Psoas muscle (tissue), 8 donors: Measurements from ENCODE around the gene BACE1. TPM values are rescaled to one million over a fixed set of nuclear protein-coding genes. Genes with fewer than 3 reads are reported as not detected.

ENCODE experiments used
- ATAC-seq, 4 donors: fragments of 200-7000 bp; cut with Tn5 transposase; one replicate each; pipeline ENCODE4 v1.9.1; 2020; ENCODE audit warnings: moderate library complexity in 3 of 4, mild to moderate bottlenecking in 2 of 4
- DNase-seq, 2 donors: peaks; one replicate each; pipeline ENCODE4 v3.0.0-alpha.2; 2020
- H3K27ac ChIP-seq: fragments of 200-600 bp; one replicate; pipeline ENCODE4 v1.8.0; 2022
- H3K27me3 ChIP-seq, 3 donors: fragments of 200-600 bp in 1 of 3; one replicate each; pipeline versions ENCODE4 v1.6.1 to v1.8.0; 2013 to 2022; ENCODE audit warnings: low read length in 2 of 3, mild to moderate bottlenecking in 2 of 3, moderate library complexity in 1 of 3; ENCODE audit not compliant: insufficient read depth in 3 of 3
- H3K36me3 ChIP-seq, 2 donors: fragments of 200-600 bp in 1 of 2; one replicate each; pipeline versions ENCODE4 v1.6.1 to v1.8.0; 2013 to 2022; ENCODE audit warnings: low read depth in 1 of 2, mild to moderate bottlenecking in 1 of 2, moderate library complexity in 1 of 2; ENCODE audit not compliant: insufficient read depth in 1 of 2
- H3K4me1 ChIP-seq: fragments of 200-600 bp; one replicate; pipeline ENCODE4 v1.8.0; 2022
- H3K4me3 ChIP-seq: fragments of 200-600 bp; one replicate; pipeline ENCODE4 v1.8.0; 2022; ENCODE audit warnings: mild to moderate bottlenecking
- H3K9me3 ChIP-seq: fragments of 200-600 bp; one replicate; pipeline ENCODE4 v1.8.0; 2022
- WGBS, 3 donors: extraction: QIAGEN DNeasy Blood & Tissue Kit; methylation state at CpG; one replicate each; pipeline versions ENCODE4 v1.1.6 to v1.1.7; 2013; 5-methylcytosine and 5-hydroxymethylcytosine counted together
- intact Hi-C, 2 donors: fragments of 100-400 bp; cut with DNase I; formaldehyde crosslinking; loops; one replicate each; pipeline versions ENCODE4 v1.11.0 to v1.14.2; 2022
- polyA plus RNA-seq, 3 donors: library from polyadenylated mRNA; stranded (reverse); fragments of 200-250 nt; gene quantifications; one replicate each; pipeline ENCODE4 v1.2.3, GENCODE V29; 2013
- total RNA-seq, 4 donors: library from RNA; stranded (reverse); fragmentation: NEBNext Ultra II Directional in 2 of 4; extraction: Animal tissue kit (Norgen Biotek cat#: 25700) in 2 of 4; gene quantifications; one replicate each; pipeline versions ENCODE4 v1.2.1 to v1.2.4, GENCODE V29; 2021 to 2023
- TF ChIP-seq, protein P1 (sequence below): fragments of 200-600 bp; IDR thresholded peaks from one replicate; pipeline ENCODE4 v1.8.0; 2022; ENCODE audit warnings: antibody characterized with exemption
- donor health status: healthy with polysubstance abuse.
- donor health status: DM: no; HTN: no; CAD: no; lungs with moderate emphysema.
- donor health status: Bipolar disorder and iron deficiency.
- donor health status: healthy.
- donor health status: DM: yes; HTN: yes; CAD: no.
- donor health status: DM: no; HTN: no; CAD: no.
- donor health status: DM: no; HTN: no; CAD: no.
- donor health status: DM: yes; HTN: yes; CAD: no.

Gene BACE1
- total and polyA plus RNA-seq, 7 donors = 2.5 to 13.0 (median 9.2) TPM

DNA sequence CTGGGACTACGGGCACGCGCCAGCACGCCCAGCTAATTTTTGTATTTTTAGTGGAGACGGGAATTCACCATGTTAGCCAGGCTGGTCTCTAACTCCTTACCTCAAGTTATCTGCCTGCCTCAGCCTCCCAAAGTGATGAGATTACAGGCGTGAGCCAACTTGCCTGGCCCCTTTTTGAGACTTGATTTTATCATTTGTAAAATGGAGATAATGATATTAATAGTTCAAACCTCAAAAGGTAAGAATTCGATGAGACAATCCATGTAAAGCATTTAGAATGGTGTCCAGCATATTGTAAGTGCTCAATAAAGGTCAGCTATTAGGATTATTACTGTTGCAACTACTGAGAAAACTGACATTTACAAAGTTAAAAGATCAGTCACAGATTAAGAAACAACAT lies 2.7 kb upstream of the BACE1 start:
- Histone ChIP-seq H3K4me3 (no peak overlapping the region), H3K27me3 (no peaks in the 10 kb centered on the region), H3K36me3 (no peaks in the 10 kb centered on the region), H3K27ac (no peak overlapping the region), H3K9me3 (no peaks in the 10 kb centered on the region), H3K4me1 (peaks cover 20% of the 10 kb centered on the region)
- no peak for ATAC-seq
- DNase-seq = no peak
- TF ChIP-seq, protein P1, sequence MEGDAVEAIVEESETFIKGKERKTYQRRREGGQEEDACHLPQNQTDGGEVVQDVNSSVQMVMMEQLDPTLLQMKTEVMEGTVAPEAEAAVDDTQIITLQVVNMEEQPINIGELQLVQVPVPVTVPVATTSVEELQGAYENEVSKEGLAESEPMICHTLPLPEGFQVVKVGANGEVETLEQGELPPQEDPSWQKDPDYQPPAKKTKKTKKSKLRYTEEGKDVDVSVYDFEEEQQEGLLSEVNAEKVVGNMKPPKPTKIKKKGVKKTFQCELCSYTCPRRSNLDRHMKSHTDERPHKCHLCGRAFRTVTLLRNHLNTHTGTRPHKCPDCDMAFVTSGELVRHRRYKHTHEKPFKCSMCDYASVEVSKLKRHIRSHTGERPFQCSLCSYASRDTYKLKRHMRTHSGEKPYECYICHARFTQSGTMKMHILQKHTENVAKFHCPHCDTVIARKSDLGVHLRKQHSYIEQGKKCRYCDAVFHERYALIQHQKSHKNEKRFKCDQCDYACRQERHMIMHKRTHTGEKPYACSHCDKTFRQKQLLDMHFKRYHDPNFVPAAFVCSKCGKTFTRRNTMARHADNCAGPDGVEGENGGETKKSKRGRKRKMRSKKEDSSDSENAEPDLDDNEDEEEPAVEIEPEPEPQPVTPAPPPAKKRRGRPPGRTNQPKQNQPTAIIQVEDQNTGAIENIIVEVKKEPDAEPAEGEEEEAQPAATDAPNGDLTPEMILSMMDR = no peak
- intact Hi-C loops = no loop called here
- WGBS, 3 donors = 76 to 92% (median 91%) methylated on average over 7 of the region's 7 CpGs

DNA sequence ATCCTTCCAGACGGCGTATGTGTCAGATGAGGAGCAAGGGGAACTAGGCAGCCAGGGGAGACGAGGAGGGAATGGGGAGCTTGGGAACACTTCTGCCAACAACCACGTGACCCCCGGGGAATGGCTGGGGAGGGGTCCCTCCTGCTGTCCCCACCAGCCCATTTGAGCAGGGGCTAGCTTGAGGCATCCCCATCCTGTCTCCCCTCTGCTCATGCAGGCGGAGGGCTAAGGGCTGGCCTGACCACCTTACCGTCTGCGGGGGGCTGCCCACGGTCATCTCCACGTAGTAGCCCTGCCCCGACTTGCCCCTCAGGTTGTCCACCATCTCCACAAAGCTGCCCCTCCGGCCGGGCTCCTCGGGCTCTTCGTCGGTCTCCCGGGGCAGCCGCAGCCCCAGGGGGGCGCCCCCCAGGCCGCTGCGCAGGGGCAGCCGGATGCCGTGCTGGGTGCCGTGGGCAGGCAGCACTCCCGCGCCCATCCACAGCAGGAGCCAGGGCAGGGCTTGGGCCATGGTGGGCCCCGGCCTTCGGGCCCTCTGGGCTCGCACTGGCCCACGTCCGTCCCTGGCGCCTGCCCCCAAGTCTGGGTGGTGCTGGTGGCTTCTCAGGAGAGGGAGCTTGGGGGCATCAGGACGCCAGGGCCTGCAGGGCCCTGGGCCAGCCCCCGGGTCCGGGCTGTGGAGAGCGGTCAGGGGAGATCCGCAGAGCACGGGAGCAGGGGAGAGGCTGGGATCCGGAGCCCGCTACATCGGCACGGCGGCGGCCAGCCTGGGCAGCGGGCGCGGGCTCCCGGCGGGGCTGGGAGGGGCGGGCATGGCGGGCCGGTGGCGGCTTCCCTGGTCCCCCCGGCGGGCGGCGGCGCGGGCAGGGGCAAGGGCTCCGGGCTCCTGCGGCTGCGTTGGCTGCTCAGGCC lies 515 bp downstream of the BACE1 start:
- Histone ChIP-seq H3K27ac (peak overlapping the region; percentile 61), H3K9me3 (no peaks in the 10 kb centered on the region), H3K36me3 (peaks cover 0 to 2% of the 10 kb centered on the region in 2 donors), H3K4me1 (peaks cover 20% of the 10 kb centered on the region), H3K27me3 (no peaks in the 10 kb centered on the region), H3K4me3 (peak overlapping the region; percentile 95)
- DNase-seq (peak; percentile 21 to 58), ATAC-seq (peak; percentile 30 to 49 (median 46))
- TF ChIP-seq, protein P1 = no peak
- 2 to 3% (median 2%) methylated on average over 29 to 62 of the region's 62 CpGs for WGBS, 3 donors
- intact Hi-C loops = no loop called here

DNA sequence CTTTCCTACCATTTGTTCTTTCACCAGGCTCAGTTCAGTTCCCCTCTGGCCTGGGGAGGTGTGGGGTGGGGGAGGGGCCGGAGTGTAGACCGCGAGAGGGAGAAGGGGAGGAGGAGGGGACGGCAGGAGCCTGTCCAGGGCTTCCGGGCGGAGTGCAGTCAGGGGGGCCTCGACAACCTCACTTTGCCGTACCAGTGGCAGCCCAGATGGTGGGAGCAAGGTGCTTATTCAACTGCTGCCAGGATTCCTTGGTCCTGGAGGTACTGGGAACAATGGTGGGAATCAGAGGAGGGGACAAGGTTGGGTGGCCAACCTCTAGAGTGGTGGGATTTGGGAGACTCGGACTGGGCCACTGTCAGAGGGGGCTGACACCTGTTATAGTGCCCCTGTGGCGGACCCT lies 1.2 kb downstream of the BACE1 start:
- H3K4me3 ChIP-seq = peak overlapping the region; percentile 95
- ATAC-seq (no peak), DNase-seq (no peak)
- no peaks in the 10 kb centered on the region for H3K9me3 ChIP-seq
- TF ChIP-seq, protein P1 = no peak
- no peaks in the 10 kb centered on the region for H3K27me3 ChIP-seq
- peaks cover 20% of the 10 kb centered on the region for H3K4me1 ChIP-seq
- H3K36me3 ChIP-seq = peaks cover 0 to 2% of the 10 kb centered on the region in 2 donors
- intact Hi-C loops = no loop called here
- 25% methylated on average over 9 to 10 of the region's 10 CpGs for WGBS, 3 donors
- no peak overlapping the region for H3K27ac ChIP-seq

DNA sequence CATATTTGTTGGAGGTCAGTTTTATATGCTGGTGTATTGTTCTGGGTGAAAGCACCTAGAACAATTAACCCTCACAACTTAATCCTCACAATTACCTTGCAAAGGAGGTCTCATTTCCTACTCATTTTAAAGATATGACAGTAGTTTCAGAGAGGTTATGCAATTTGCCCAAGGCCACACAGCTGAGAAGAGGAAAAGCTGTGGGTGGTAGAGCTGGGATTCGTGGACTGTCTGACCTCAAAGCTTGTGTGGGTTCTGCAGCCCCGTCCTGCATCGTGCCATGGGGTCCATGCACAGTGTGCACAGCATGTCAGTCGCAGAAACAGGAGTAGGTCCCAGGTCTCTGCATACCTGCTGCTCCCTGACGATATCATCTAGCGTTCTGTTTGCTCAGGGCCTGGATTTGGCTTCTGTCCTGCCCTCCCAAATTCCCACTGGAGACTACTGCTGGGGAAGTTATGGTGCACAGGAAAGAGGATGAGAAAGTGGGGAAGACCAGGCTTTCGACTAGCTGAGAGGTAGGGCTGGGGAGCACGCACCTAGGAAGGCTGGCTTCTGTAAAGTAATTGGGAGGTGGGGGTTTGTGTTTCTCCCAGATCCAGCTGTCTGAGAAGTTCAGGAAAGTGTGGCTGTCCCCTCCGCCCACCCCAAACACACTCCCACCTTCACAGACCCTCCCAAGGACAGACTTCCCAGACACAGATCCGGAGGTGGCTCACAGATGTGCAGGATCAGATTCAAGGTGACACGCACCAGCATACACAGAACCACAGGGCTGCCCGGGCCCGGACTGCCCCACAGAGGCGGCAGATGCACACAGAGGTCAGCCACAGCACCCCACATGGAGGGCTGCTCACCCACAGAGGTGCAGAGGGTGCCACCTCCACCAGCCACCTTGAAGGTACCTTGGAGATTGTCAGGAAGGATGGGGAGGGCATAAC lies 2.0 kb downstream of the BACE1 start:
- 76 to 82% (median 78%) methylated on average over 14 of the region's 14 CpGs for WGBS, 3 donors
- ATAC-seq = no peak
- intact Hi-C loops = no loop called here

More for the DNA sequence above, 2.0 kb downstream of the BACE1 start:
- no peaks in the 10 kb centered on the region for H3K9me3 ChIP-seq
- H3K4me3 ChIP-seq = peak overlapping the region; percentile 95
- no peaks in the 10 kb centered on the region for H3K27me3 ChIP-seq
- no peak for DNase-seq
- peaks cover 0 to 2% of the 10 kb centered on the region in 2 donors for H3K36me3 ChIP-seq
- H3K4me1 ChIP-seq = peaks cover 20% of the 10 kb centered on the region
- H3K27ac ChIP-seq = no peak overlapping the region
- TF ChIP-seq, protein P1 = no peak
